Measurements from ENCODE around the gene GLTPD2. TPM values are rescaled to one million over a fixed set of nuclear protein-coding genes. Genes with fewer than 3 reads are reported as not detected.

The GLTPD2 gene
- total RNA-seq, 2 experiments from 2014 or later, result not detected

GRCh38 chr17:4769628-4770027 lies 19.1 kb upstream of the GLTPD2 start:
- no peak for TF ChIP-seq EZH2phosphoT487 (IDR thresholded peaks at IDR 0.05; ENCODE audit: borderline replicate concordance, low read depth, low read length)
- no peak for TF ChIP-seq CTCF (conservative IDR thresholded peaks at IDR 0.05; ENCODE audit: low read length)
- peak; percentile 9 for DNase-seq (ENCODE audit: low spot score)
- intact Hi-C loops (cut with micrococcal nuclease; ENCODE audit: unreplicated experiment), result loop anchor here (5.0 kb wide), 1 partner anchor 37 kb away; the partner anchor contains the start of gene MED11
- no peaks in the 10 kb centered on the region for H4K20me1 ChIP-seq (ENCODE audit: insufficient read depth, low read length)
- H3K4me2 ChIP-seq (ENCODE audit: low read length), result no peak overlapping the region
- no peaks in the 10 kb centered on the region for H3K9me3 ChIP-seq (ENCODE audit: low read length)
- H3K79me2 ChIP-seq (ENCODE audit: insufficient read depth, low read depth, low read length), result no peaks in the 10 kb centered on the region
- H3K36me3 ChIP-seq (ENCODE audit: insufficient read depth, low read length), result no peaks in the 10 kb centered on the region
- ChIA-PET CTCF (ENCODE audit: unreplicated experiment) (no interaction called here), POLR2A (no interaction called here)
- no peak overlapping the region for H3K27ac ChIP-seq (ENCODE audit: low read depth, low read length, poor library complexity, severe bottlenecking)
- peaks cover 10% of the 10 kb centered on the region for H3K4me1 ChIP-seq (ENCODE audit: insufficient read depth, low read length, poor library complexity, severe bottlenecking)
- no peak overlapping the region for H3K4me3 ChIP-seq (ENCODE audit: low read depth, low read length, poor library complexity, severe bottlenecking)
- no peaks in the 10 kb centered on the region for H3K9me2 ChIP-seq (ENCODE audit: insufficient read depth, low read length)
- BruUV-seq (replicated peaks), result no TSS peak
- no peak overlapping the region for H2AFZ ChIP-seq (ENCODE audit: low read length)

GRCh38 chr17:4771519-4772234 lies 17.1 kb upstream of the GLTPD2 start, which contains the start of gene TM4SF5:
TSS of gene TM4SF5 (plus strand) at chr17:4771886. CDS start at chr17:4771923, 37 bp downstream.
- H3K36me3 ChIP-seq (ENCODE audit: insufficient read depth, low read length), result no peaks in the 10 kb centered on the region
- no TSS peak for BruUV-seq (replicated peaks)

More at GRCh38 chr17:4771519-4772234, 17.1 kb upstream of the GLTPD2 start, which contains the start of gene TM4SF5:
- H2AFZ ChIP-seq (ENCODE audit: low read length), result no peak within 1 kb of the TSS
- CTCF ChIA-PET (ENCODE audit: unreplicated experiment), result no interaction called here
- TF ChIP-seq CTCF (conservative IDR thresholded peaks at IDR 0.05; ENCODE audit: low read length) (no peak), EZH2phosphoT487 (IDR thresholded peaks at IDR 0.05; ENCODE audit: borderline replicate concordance, low read depth, low read length) (no peak)
- H3K9me3 ChIP-seq (ENCODE audit: low read length), result no peaks in the 10 kb centered on the region
- intact Hi-C loops (cut with micrococcal nuclease; ENCODE audit: unreplicated experiment), result loop anchor here (5.0 kb wide), 1 partner anchor 39 kb away; the partner anchor contains the start of gene MED11
- H3K4me2 ChIP-seq (ENCODE audit: low read length), result no peak within 1 kb of the TSS
- peaks cover 14% of the 10 kb centered on the region for H3K4me1 ChIP-seq (ENCODE audit: insufficient read depth, low read length, poor library complexity, severe bottlenecking)
- H3K27ac ChIP-seq (ENCODE audit: low read depth, low read length, poor library complexity, severe bottlenecking), result no peak within 1 kb of the TSS
- DNase-seq (ENCODE audit: low spot score), result no peak
- POLR2A ChIA-PET, result interaction anchor here (0.6 kb wide), 1 partner anchor 1780 kb away, joined by 4 read pairs; no protein-coding TSS in a partner anchor
- no peaks in the 10 kb centered on the region for H3K9me2 ChIP-seq (ENCODE audit: insufficient read depth, low read length)
- H3K79me2 ChIP-seq (ENCODE audit: insufficient read depth, low read depth, low read length), result no peaks in the 10 kb centered on the region
- no peak within 1 kb of the TSS for H3K4me3 ChIP-seq (ENCODE audit: low read depth, low read length, poor library complexity, severe bottlenecking)
- H4K20me1 ChIP-seq (ENCODE audit: insufficient read depth, low read length), result no peaks in the 10 kb centered on the region

All from OCI-LY7 (cell line).